CD4-positive, alpha-beta T cell treated with Interleukin-10 for 1 hour (primary cell): ENCODE measurements around the gene ZFYVE16.
A peak's percentile ranks its signal among the peaks of the same experiment; 100 is the strongest.
"Not testable (repeated sequence)": the region's sequence is repeated elsewhere in the genome, so short reads cannot be mapped to it uniquely, and the experiment has no call there.

Experiments
- DNase-seq: peaks from one replicate; pipeline ENCODE4 v3.0.0-alpha.2; 2020

The ZFYVE16 gene

DNA sequence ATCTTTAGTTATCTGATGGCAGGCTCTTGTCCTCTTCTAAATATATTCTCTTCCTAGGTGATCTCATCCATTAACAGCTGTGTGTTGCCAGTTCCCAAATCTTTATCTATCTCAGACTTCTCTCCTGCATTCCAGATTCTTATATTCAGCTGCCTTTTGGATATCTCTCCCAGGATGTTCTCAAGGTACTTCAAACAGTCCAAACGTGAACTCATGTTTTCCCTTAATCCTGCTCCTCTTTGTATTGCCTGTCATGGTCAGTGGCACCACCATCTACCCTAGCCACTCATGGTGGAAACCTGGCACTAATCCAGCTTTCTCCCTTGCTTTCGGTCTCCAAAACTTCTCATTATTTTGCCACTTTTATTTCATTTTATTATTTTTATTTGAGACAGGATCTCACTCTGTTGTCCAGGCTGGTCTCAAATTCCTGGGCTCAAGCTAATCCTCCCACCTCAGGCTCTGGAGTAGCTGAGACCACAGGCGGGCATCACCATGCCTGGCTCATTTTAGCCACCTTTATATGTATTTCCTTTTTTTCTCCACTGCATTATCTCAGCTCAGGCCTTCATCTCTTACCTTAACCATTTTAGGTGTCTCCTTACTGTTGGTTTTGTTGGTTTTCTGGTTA lies 3.8 kb downstream of the ZFYVE16 start:
- no peak for DNase-seq

DNA sequence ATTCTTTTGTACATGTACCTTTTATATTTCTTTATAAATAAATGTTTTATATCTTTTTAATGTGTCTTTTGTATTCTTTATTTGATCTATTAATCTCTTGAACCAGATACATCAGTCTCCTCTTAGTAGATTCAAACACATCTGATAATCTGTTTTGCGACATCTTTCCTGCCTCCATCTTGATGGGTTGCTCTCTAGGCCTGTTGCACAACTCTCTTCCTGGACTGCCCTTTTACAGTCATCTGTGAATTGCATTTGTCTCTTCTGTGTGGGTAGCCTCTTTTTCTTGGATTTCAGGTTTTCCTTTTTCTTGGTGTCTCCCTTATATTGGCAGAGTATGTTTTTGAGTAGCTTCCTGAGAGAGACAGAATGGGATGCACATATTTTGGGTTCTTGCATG lies 6.2 kb downstream of the ZFYVE16 start:
- DNase-seq: no peak

DNA sequence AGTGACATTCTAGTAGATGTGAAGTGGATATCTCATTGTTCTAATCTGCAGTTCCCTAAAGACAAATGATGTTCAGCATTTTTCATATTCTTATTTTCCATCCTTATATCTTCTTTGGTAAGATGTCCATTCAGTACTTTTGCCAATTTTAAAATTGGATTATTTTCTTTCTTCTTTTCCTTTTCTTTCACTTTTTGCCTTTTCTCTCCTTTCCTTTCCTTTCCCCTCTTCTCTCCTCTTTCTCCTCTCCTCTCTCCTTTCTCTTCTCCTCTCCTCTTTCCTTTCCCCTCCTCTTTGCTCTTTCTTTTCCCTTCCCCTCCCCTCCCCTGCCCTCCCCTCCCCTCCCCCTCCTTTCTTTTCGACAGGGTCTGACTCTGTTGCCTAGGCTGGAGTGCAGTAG lies 10.1 kb downstream of the ZFYVE16 start:
- no peak for DNase-seq

DNA sequence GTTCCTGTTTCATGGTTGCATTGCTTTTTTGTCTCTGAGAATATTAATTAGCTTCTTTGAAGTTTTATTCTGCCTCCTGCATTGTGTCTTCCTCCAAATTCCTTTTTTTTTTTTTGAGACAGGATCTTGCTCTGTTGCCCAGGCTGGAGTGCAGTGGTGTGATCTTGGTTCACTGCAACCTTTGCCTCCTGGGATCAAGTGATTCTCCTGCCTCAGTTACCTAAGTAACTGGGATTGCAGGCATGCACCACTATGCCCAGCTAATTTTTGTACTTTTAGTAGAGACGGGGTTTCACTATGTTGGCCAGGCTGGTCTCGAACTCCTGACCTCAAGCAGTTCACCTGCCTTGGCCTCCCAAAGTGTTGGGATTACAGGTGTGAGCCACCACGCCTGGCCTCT lies 16.5 kb downstream of the ZFYVE16 start:
- DNase-seq: not testable (repeated sequence)

DNA sequence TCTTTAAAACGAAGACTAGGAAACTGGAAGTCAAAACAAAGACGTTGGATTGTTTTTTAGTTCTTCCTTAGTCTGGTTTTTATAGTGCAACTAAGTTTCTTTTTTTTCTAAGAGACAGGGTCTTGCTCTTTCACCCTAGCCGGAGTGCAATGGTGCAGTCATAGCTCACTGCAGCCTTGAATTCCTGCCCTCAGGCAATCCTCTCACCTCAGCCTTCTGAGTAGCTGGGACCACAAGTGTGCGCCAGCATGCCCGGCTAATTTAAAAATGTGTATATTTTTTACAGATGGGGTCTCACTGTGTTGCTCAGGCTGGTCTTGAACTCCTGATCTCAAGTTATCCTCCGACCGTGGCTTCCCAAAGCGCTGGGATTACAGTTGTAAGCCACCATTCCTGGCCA lies 27.6 kb downstream of the ZFYVE16 start:
- DNase-seq: no peak

DNA sequence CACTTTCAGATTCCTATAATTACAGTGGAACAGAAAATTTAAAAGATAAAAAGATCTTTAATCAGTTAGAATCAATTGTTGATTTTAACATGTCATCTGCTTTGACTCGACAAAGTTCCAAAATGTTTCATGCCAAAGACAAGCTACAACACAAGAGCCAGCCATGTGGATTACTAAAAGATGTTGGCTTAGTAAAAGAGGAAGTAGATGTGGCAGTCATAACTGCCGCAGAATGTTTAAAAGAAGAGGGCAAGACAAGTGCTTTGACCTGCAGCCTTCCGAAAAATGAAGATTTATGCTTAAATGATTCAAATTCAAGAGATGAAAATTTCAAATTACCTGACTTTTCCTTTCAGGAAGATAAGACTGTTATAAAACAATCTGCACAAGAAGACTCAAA lies 29.5 kb downstream of the ZFYVE16 start:
- DNase-seq: no peak

DNA sequence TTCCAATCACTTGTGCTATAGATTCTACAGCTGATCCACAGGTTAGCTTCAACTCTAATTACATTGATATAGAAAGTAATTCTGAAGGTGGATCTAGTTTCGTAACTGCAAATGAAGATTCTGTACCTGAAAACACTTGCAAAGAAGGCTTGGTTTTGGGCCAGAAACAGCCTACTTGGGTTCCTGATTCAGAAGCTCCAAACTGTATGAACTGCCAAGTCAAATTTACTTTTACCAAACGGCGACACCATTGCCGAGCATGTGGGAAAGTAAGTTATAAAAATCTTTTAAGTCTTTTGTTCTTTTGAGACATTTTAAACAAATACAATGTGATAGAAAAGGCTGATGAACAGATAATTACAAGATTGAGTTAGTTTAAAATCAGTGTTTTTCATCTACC lies 30.9 kb downstream of the ZFYVE16 start:
- DNase-seq: no peak

DNA sequence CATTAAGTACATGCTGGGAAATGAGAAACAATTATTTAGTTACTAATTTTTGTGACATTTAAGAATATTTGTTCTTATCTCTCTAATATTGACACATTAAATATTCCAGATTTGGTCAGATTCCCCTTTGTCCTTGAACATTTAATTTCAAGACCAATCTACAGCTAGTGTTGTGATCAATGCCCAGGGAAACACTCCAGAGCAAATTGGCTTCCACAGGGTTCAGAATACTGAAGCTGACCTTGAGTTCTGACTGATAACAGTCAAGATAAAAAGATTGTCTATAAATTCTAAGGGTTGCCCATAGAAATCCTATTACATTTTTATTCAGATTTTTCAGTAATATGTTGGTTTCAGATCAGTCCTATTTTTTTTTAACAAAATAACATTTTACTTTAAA lies 31.3 kb downstream of the ZFYVE16 start:
- no peak for DNase-seq

DNA sequence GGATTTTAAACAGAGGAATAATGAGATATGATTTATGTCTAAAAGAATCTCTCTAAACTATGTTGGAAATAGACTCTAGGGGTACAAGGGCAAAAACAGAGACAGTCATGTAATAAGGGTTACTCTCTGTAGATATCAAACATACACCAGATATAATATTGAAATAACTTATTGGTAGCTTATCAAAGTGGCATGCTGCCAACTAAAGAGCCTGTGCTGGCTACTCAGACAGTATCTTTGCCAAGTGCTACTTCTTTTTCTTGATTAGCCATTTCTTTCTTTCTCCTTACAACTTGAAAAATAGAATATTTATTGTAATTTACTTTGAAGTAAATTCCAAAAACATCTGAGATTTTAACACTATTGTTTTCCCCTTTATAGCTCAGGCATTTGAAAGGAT lies 34.9 kb downstream of the ZFYVE16 start:
- no peak for DNase-seq

DNA sequence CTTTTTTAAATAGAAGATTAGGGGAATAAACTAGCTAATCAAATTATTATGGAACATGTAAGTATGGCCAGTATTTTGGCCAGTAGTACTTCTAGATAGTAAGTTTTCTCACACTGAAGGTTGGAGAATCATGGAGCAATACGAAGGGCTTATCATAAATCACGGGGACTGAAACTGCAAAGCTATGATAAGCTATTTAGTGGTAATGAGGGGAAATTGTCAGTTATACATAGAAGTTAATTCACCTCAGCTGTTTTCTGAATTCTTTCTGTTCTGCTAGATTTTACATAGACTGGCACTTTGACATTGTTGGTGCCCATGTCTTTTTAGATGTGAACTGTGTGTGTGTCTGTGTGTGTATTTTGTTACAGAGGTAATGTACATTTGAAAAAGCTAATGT lies 45.5 kb downstream of the ZFYVE16 start:
- no peak for DNase-seq

DNA sequence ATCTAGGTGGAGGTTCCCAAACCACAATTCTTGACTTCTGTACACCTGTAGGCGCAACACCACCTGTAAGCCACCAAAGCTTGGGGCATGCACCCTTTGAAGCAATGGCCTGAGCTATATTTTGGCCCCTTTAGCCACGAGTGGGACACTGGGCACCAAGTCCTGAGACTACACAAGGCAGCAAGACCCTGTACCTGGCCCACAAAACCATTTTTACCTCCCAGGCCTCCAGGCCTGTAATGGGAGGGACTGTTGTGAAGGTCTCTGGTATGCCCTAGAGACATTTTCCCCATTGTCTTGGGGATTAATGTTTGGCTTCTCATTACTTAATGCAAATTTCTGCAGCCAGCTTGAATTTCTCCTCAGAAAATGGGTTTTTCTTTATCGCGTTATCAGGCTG lies 55.4 kb downstream of the ZFYVE16 start:
- DNase-seq: no peak

DNA sequence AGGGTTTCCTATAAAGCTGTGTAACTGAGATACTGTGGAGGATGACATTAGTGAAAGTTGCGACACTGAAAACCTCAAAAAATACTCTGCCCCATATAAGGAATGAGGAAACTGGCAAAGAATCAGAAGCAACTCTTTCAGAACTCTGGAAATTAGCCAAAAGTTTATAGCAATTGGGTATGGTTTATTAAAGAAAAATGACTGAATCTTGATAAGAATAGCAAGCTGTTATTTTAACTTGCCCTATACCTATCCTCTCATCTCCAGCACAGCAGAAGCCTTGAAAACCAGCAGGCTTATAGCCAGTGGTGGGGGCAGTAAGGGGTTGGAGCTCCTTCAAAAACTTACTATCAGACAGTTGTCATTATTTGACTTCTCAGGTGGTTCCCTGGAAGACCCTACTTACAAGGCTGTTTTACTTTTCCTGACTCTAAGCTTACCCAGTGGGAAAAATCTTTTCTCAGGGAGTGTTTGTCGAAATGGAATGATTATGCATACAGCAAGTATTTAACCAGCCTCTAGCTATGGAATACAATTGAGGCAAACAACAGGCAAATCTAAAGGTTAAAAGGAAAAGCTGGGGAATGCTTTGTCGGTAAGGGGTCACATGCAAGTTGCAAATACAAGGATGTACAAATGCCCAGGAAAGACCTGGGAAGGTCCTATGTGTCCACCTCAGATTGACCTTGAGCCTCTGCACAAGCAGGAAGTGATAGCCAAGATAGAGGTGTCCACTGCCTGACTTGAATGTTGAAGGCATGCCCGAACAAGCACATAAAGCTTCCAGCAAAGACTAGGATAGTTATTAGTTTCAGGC lies 59.0 kb downstream of the ZFYVE16 start:
- no peak for DNase-seq

DNA sequence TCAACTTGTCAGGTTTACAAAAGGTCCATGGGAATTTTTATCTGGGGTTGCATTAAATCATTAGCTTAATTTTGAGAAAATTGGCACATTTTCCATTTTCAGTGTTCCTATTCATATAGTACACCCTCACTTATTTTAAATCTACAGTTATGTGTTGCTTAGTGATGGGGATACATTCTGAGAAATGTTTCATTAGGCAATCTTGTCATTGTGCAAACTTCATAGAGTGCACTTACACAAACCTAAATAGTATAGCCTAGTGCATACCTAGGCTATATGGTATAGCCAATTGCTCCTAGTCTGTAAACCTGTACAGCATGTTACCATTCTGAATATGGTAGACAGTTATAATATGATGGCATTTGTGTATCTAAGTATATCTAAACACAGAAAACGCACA lies 60.3 kb downstream of the ZFYVE16 start:
- DNase-seq: no peak

DNA sequence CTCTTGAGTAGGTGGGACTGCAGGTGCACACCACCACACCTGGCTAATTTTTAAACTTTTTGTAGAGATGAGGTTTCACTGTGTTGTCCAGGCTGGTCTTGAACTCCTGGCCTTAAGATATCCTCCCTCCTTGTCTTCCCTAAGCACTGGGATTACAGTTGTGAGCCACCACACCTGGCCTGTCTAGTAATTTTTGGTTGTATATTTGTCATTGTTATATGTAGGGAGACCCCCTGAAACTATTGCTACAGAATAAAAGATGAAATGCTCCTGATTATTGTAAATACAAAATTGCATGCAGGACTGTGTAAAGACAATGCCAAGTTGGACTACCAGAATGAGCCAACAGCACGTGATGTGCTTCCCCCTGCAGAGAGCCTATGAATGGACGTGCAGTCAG lies 62.8 kb downstream of the ZFYVE16 start:
- not testable (repeated sequence) for DNase-seq

DNA sequence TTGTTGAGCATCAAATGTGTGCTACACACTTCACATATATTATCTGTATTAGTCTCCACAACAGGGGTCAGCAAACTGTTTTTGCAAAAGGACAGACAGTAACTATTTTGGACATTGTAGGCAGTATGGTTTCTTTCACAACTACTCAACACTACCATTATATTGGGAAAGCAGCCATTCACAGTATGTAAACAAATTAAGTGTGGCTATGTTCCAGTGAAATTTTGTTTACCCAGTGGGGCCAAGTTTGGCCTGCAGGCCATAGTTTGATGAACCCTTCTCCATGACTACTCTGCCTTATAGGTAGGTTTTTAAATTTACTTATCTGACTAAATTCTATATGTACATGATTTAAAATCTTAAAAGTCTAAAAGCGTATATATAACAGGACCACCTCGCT lies 67.1 kb downstream of the ZFYVE16 start:
- no peak for DNase-seq

DNA sequence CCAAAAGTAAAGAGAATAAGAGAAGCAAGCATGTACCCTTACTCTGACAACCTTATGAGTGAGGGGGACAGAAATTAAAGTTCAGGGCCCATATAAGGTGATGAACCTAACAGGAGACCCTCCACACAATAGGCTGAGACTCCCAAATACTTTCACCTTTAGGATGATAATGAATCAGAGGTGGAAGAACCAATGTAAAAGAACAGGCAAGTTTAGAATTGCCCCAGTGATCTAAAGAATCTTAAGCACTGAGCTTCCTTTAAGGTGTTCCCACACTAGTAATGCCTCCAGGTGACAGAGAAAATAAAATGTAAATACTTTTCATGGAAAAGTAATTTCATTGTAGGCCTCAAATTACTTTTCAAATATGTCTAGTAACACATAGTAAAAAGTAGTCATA lies 71.8 kb downstream of the ZFYVE16 start:
- no peak for DNase-seq

DNA sequence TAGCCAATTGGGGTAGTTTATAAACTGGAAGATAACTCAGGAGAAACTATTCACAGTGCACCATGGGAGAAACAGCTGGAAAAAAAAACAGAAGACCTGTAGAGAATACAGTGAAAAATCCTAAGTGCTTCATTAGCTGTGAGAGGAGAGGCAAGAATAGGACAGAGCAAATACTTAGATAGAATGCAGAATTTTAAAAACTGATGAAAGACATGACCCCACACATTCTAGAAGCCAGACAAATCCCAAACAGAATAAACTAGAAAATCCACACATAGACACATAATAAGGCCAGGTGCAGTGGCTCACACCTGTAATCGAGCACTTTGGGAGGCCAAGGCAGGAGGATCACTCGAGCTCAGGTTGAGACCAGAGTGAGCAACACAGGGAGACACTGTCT lies 72.5 kb downstream of the ZFYVE16 start:
- DNase-seq: no peak

DNA sequence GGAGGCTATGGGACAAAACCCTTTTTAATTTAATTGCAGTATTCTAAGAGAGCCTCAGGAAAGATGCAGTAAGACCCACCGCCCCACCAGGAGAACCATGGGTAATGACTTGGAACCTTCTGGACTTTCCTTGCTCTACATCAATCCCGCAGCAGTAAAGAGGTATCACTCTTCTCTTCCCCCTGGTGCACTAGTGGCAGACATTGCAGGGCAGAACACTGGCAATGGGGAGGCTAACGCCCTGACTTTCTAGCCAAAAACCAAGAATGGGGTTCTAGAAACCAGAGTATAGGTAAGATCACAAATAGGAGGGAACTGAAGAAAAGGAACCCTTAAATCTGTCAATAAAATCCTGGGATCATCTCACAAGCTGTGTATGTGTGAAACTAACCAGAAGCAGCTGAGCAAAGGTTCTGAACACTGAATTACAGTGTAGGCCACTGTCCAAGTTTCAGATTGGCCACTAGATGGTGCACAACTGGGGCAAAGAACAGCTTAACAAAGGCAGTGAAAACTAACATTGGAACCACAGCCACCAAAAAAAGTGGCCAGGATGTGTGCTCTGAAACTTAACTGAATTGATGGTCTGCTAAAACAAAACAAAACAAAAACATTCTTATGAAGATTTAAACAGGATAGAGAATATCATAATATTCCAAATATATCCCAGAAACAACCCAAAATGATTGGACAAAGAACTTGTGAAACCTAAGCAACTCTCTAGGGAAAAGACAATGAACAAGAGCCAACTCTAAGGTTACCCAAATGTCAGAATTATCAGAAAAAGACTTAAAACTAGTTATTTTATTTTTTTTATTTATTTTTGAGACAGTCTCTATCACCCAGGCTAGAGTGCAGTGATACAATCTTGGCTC lies 73.4 kb downstream of the ZFYVE16 start:
- DNase-seq: peak; percentile 46

DNA sequence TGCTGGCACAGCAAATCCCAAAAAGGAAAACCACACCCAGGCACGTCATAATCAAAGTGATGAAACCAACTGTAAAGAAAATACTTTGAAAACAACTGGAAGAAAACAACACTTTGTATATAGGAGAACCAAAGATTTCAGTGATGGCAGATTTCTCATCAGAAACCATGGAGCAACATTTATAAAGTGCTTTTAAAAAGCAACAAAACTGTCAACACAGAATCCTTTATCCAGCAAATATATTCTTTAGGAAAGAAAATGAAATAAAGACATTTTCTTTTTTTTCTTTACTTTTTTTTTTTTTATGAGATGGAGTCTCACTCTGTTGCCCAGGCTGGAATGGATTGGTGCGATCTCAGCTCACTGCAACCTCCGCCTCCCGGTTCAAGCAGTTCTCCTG lies 74.7 kb downstream of the ZFYVE16 start:
- no peak for DNase-seq

DNA sequence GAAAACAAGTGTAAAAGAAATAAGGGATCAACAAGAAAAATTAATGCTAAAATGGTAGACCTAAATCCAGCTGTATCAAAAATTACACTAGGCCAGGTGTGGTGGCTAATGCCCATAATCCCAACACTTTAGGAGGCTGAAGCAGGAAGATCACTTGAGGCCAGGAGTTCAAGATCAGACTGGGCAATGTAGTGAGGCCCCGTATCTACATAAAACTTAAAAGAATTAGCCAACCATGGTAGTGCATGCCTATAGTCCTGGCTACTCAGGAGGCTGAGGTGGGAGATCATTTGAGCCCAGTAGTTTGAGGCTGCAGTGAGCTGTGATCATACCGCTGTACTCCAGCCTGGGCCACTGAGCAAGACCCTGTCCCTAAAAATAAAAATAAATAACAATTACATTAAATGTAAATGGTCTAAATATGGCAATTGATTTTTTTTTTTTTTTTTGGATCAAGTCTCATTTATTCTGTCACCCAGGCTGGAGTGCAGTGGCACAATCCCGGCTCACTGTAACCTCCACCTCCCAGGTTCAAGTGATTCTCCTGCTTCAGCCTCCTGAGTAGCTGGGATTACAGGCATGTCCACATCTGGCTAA lies 75.9 kb downstream of the ZFYVE16 start:
- no peak for DNase-seq

DNA sequence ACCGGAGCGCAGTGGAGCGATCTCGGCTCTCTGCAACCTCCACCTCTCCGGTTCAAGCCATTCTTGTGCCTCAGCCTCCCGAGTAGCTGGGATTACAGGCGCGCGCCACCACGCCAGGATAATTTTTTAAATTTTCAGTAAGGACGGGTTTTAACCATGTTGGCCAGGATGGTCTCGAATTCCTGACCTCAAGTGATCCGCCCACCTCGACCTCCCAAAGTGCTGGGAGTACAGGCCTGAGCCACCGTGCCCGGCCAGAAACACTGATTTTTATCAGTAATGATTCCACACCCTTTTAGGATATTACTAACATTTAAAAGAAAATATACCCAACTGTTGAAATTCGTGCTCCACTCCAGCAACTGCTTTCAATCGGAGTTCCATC lies 79.6 kb downstream of the ZFYVE16 start:
- no peak for DNase-seq

DNA sequence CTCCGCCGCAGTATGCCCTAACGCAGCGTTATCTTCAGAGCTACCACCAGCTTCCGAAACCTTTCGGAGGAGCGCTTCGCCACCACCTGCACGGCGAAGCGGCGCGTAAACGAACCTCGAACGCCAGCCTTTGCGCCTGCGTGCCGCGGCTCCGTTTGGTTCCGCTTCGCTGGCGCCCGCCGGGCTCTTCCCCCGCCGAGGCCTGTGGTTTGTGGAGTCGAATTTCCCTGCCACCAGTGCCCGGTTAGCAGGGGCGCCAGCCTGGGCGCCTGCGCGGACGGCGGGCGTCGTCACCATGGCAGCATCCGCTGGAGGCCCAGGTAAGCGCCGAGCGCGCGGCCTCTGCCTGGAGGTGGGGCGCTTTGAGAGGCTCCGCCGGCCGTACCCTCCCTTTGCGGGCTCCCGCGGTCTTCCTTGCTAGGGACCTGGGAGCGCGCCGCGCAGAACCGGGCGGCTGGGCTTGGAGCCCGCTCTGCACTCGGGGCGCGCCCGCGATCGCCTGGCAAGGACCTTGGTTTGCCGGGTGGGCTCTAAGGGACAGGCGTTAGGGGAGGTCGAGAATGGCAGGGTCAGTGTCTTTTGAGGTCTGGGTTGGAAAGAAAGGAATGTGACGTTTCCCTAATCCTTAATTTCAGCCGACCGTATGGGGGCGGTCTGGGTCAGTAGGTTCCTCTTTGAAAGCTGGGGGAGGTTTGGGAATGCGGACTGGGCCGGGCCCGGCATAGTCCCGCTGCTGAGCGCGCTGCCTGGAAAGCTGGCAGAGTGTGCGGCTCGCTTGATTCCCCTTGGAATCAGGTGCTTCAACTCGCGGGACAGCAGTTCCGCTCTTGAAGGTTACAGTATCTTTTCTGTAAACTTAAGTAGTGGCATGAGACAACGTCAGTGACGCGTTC lies 80.2 kb downstream of the ZFYVE16 start, which contains the start of gene FAM151B:
Gene FAM151B (plus strand): TSS at position 272 of the 893 bp plus-strand sequence. CDS start 24 bp downstream, at position 296.
- peak; percentile 81 for DNase-seq
